ENCODE measurements around the gene NUP62.

NUP62 gene

GRCh38 chr19:49954092-49954829, 25.0 kb upstream of the NUP62 start:
- DNase-seq (no peak), ATAC-seq (ENCODE audit: insufficient read depth, low read depth) (no peak)
- Histone ChIP-seq H3K9me3 (ENCODE audit: insufficient read depth, low read length, severe bottlenecking) (no peaks in the 10 kb centered on the region), H3K9ac (ENCODE audit: low read depth, low read length) (no peak overlapping the region), H3K36me3 (ENCODE audit: insufficient read depth, low read length) (no peaks in the 10 kb centered on the region), H3K4me1 (ENCODE audit: insufficient read depth, low read length) (no peaks in the 10 kb centered on the region), H3K27ac (ENCODE audit: low read length) (no peak overlapping the region), H3K4me3 (ENCODE audit: low read depth in 1 of 2, low read length in 2 of 2) (no peak overlapping the region), H3K4me2 (ENCODE audit: insufficient read depth, low read length) (no peak overlapping the region), H2AFZ (ENCODE audit: low read depth, low read length) (no peak overlapping the region), H3K79me2 (ENCODE audit: insufficient read depth, low read length) (no peaks in the 10 kb centered on the region), H3K27me3 (ENCODE audit: insufficient read depth, low read length, poor library complexity) (peaks cover 3% of the 10 kb centered on the region), H4K20me1 (ENCODE audit: insufficient read depth, low read length) (0 out of 2 replicates have a peak, but pooled peaks cover 6% of the 10 kb centered on the region)
- TF ChIP-seq EZH2 (IDR thresholded peaks at IDR 0.05; ENCODE audit: borderline replicate concordance, low read depth, low read length, severe bottlenecking) (no peak), CTCF (IDR thresholded peaks at IDR 0.05; ENCODE audit: borderline replicate concordance, extremely low read depth, low read length, poor library complexity, severe bottlenecking) (no peak)

- no peaks in the 10 kb centered on the region for H3K4me1 ChIP-seq (ENCODE audit: insufficient read depth, low read length)
- H3K27me3 ChIP-seq (ENCODE audit: insufficient read depth, low read length, poor library complexity), result peaks cover 3% of the 10 kb centered on the region
- TF ChIP-seq EZH2 (IDR thresholded peaks at IDR 0.05; ENCODE audit: borderline replicate concordance, low read depth, low read length, severe bottlenecking), result no peak
- TF ChIP-seq CTCF (IDR thresholded peaks at IDR 0.05; ENCODE audit: borderline replicate concordance, extremely low read depth, low read length, poor library complexity, severe bottlenecking), result no peak
Observed at GRCh38 chr19:49953416-49953815, 24.1 kb upstream of the NUP62 start.

GRCh38 chr19:49952906-49953305, 23.6 kb upstream of the NUP62 start:
- no peak overlapping the region for H2AFZ ChIP-seq (ENCODE audit: low read depth, low read length)
- H3K4me3 ChIP-seq (ENCODE audit: low read depth in 1 of 2, low read length in 2 of 2), result no peak overlapping the region
- H3K36me3 ChIP-seq (ENCODE audit: insufficient read depth, low read length), result no peaks in the 10 kb centered on the region
- TF ChIP-seq CTCF (IDR thresholded peaks at IDR 0.05; ENCODE audit: borderline replicate concordance, extremely low read depth, low read length, poor library complexity, severe bottlenecking) (no peak), EZH2 (IDR thresholded peaks at IDR 0.05; ENCODE audit: borderline replicate concordance, low read depth, low read length, severe bottlenecking) (no peak)
- H3K9ac ChIP-seq (ENCODE audit: low read depth, low read length), result no peak overlapping the region
- no peaks in the 10 kb centered on the region for H3K79me2 ChIP-seq (ENCODE audit: insufficient read depth, low read length)
- H3K4me2 ChIP-seq (ENCODE audit: insufficient read depth, low read length), result no peak overlapping the region
- H4K20me1 ChIP-seq (ENCODE audit: insufficient read depth, low read length), result 0 out of 2 replicates have a peak, but pooled peaks cover 6% of the 10 kb centered on the region
- H3K27ac ChIP-seq (ENCODE audit: low read length), result no peak overlapping the region
- H3K4me1 ChIP-seq (ENCODE audit: insufficient read depth, low read length), result no peaks in the 10 kb centered on the region
- DNase-seq (no peak), ATAC-seq (ENCODE audit: insufficient read depth, low read depth) (no peak)
- no peaks in the 10 kb centered on the region for H3K9me3 ChIP-seq (ENCODE audit: insufficient read depth, low read length, severe bottlenecking)
- H3K27me3 ChIP-seq (ENCODE audit: insufficient read depth, low read length, poor library complexity), result peaks cover 3% of the 10 kb centered on the region

More at GRCh38 chr19:49953416-49953815, 24.1 kb upstream of the NUP62 start:
- H3K79me2 ChIP-seq (ENCODE audit: insufficient read depth, low read length), result no peaks in the 10 kb centered on the region
- no peak overlapping the region for H3K27ac ChIP-seq (ENCODE audit: low read length)
- H4K20me1 ChIP-seq (ENCODE audit: insufficient read depth, low read length), result 0 out of 2 replicates have a peak, but pooled peaks cover 6% of the 10 kb centered on the region
- H3K4me2 ChIP-seq (ENCODE audit: insufficient read depth, low read length), result no peak overlapping the region
- no peak overlapping the region for H3K9ac ChIP-seq (ENCODE audit: low read depth, low read length)
- ATAC-seq (ENCODE audit: insufficient read depth, low read depth) (no peak), DNase-seq (no peak)
- H3K4me3 ChIP-seq (ENCODE audit: low read depth in 1 of 2, low read length in 2 of 2), result no peak overlapping the region
- H3K9me3 ChIP-seq (ENCODE audit: insufficient read depth, low read length, severe bottlenecking), result no peaks in the 10 kb centered on the region
- H2AFZ ChIP-seq (ENCODE audit: low read depth, low read length), result no peak overlapping the region
- no peaks in the 10 kb centered on the region for H3K36me3 ChIP-seq (ENCODE audit: insufficient read depth, low read length)
